Measurements from ENCODE around the gene MRPL34.

MRPL34 gene

GRCh38 chr19:17309198-17309964 lies 3.7 kb downstream of the MRPL34 start, which contains the start of gene DDA1:
DDA1 (plus strand) TSS chr19:17309563; CDS start chr19:17309655, 92 bp downstream.
- peak within 1 kb of the TSS; percentile 94 for H3K4me2 ChIP-seq (ENCODE audit: low read length)
- H3K27me3 ChIP-seq (ENCODE audit: control insufficient read depth, insufficient read depth, low read length): no peaks in the 10 kb centered on the region
- H3K4me1 ChIP-seq: peaks cover 9% of the 10 kb centered on the region
- peak within 1 kb of the TSS; percentile 72 for H3K27ac ChIP-seq
- H3K36me3 ChIP-seq (ENCODE audit: control insufficient read depth, insufficient read depth, low read length): no peaks in the 10 kb centered on the region
- no peak for TF ChIP-seq CTCF (IDR thresholded peaks at IDR 0.05)
- no peaks in the 10 kb centered on the region for H3K9me3 ChIP-seq (ENCODE audit: control insufficient read depth, low read length)
- peak within 1 kb of the TSS; percentile 93 for H3K4me3 ChIP-seq (ENCODE audit: low read depth, low read length)
- peak within 1 kb of the TSS; percentile 77 for H3K9ac ChIP-seq
- peaks cover 20% of the 10 kb centered on the region for H3K79me2 ChIP-seq
- peak within 1 kb of the TSS; percentile 46 for H2AFZ ChIP-seq

- TF ChIP-seq CTCF (IDR thresholded peaks at IDR 0.05): no peak
- Histone ChIP-seq H3K9ac (peak overlapping the region; percentile 77), H3K4me3 (ENCODE audit: low read depth, low read length) (peak overlapping the region; percentile 93), H3K9me3 (ENCODE audit: control insufficient read depth, low read length) (no peaks in the 10 kb centered on the region), H3K4me1 (peaks cover 3% of the 10 kb centered on the region), H3K27me3 (ENCODE audit: control insufficient read depth, insufficient read depth, low read length) (no peaks in the 10 kb centered on the region), H3K4me2 (ENCODE audit: low read length) (peak overlapping the region; percentile 94), H3K79me2 (peaks cover 20% of the 10 kb centered on the region), H3K27ac (peak overlapping the region; percentile 72), H2AFZ (peak overlapping the region; percentile 46), H3K36me3 (ENCODE audit: control insufficient read depth, insufficient read depth, low read length) (no peaks in the 10 kb centered on the region)
Measured at GRCh38 chr19:17309965-17310461, 4.3 kb downstream of the MRPL34 start.

GRCh38 chr19:17311455-17312188 lies 6.0 kb downstream of the MRPL34 start:
- H3K9ac ChIP-seq: no peak overlapping the region
- H3K27ac ChIP-seq: no peak overlapping the region
- no peaks in the 10 kb centered on the region for H3K27me3 ChIP-seq (ENCODE audit: control insufficient read depth, insufficient read depth, low read length)
- no peaks in the 10 kb centered on the region for H3K9me3 ChIP-seq (ENCODE audit: control insufficient read depth, low read length)
- H3K4me2 ChIP-seq (ENCODE audit: low read length): no peak overlapping the region
- no peaks in the 10 kb centered on the region for H3K36me3 ChIP-seq (ENCODE audit: control insufficient read depth, insufficient read depth, low read length)
- H3K4me1 ChIP-seq: peaks cover 3% of the 10 kb centered on the region
- no peak for TF ChIP-seq CTCF (IDR thresholded peaks at IDR 0.05)
- peaks cover 20% of the 10 kb centered on the region for H3K79me2 ChIP-seq
- no peak overlapping the region for H3K4me3 ChIP-seq (ENCODE audit: low read depth, low read length)
- no peak overlapping the region for H2AFZ ChIP-seq

GRCh38 chr19:17312189-17313113 lies 6.8 kb downstream of the MRPL34 start:
- no peaks in the 10 kb centered on the region for H3K9me3 ChIP-seq (ENCODE audit: control insufficient read depth, low read length)
- H3K27ac ChIP-seq: no peak overlapping the region
- peaks cover 3% of the 10 kb centered on the region for H3K4me1 ChIP-seq
- H3K79me2 ChIP-seq: peaks cover 20% of the 10 kb centered on the region
- no peaks in the 10 kb centered on the region for H3K27me3 ChIP-seq (ENCODE audit: control insufficient read depth, insufficient read depth, low read length)
- no peak overlapping the region for H2AFZ ChIP-seq
- H3K9ac ChIP-seq: no peak overlapping the region
- TF ChIP-seq CTCF (IDR thresholded peaks at IDR 0.05): no peak
- no peak overlapping the region for H3K4me3 ChIP-seq (ENCODE audit: low read depth, low read length)
- no peaks in the 10 kb centered on the region for H3K36me3 ChIP-seq (ENCODE audit: control insufficient read depth, insufficient read depth, low read length)
- no peak overlapping the region for H3K4me2 ChIP-seq (ENCODE audit: low read length)

All from parathyroid adenoma (tissue), 2 donors.